ENCODE measurements around the gene SAPCD2.
"Not testable (repeated sequence)": the region's sequence is repeated elsewhere in the genome, so short reads cannot be mapped to it uniquely, and the experiment has no call there.

The SAPCD2 gene

DNA sequence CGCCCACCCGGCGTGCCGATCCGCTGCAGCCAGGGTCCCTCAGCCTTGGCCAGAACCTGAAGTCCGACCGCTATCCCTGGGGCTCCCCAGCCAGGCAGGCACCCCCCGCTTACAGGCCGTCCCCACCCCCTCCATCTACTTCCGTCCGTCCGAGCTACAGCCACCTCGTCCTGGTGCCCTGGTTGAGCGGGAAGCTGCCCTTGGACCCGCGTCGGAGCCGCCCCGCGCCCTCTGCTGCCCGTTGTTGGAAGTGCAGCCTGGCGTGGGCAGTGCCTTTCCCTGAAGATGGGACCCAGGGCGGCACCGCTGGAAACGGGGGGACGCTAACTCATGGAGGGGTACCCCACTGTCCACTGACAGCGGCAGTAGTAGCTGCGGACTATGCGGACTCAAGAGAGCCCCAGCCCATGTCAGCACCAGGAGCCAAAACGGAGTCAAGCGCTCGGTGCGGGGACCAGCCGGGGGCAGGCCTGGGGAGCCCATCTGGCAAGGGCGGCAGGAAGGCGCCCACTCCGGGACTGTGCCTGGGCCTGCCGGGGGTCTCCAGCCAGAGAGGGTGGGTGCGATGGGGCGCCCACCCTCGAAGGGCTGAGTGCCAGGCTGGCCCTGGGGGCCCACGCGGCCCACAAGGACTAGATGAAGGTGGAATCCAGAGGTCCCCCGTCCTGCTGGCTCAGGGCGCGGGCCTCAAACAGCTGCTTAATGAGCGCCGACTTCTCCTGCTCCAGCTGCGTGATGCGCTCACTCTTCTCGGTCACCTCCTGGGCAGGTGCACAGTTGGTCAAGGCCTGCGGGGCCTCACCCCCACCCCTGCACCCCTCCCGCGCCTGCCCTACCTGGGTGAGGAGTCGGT is 6.1 kb downstream of the SAPCD2 start:
- DNase-seq (ENCODE audit: low read depth) = peak; percentile 40

DNA sequence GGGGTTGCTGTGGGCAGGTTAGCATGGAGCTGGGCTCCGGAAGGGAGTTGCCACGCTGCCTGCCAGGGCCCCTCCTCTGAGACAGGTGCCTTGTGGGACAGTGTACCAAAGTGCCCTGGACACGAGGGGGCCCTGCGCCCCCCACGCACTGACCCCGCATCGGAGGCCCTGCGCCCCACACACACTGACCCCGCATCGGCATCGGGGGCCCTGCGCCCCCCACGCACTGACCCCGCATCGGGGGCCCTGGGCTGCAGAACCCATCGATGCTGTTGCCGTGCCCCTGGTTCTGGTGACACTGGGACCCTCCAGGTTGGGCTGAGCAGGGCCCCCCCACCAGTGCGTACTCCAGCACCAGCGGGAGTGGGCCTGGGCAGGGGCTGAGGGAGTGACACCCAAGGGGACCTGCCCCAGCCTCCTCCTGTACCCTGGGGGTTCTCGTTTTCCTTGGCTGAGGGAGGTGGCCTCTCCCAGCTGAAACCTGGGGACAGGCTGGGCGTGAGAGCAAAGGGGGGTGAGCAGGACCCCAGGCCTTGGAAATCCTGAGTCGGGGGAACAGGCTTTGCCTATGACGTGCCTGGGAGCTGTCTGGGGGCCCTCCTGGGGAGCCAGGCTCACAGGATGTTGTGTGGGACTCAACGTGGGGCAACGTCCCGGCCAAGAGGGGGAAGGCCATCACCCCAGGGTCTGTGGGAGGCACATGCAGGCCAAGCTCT is 6.9 kb downstream of the SAPCD2 start:
- no peak for DNase-seq (ENCODE audit: low read depth)

DNA sequence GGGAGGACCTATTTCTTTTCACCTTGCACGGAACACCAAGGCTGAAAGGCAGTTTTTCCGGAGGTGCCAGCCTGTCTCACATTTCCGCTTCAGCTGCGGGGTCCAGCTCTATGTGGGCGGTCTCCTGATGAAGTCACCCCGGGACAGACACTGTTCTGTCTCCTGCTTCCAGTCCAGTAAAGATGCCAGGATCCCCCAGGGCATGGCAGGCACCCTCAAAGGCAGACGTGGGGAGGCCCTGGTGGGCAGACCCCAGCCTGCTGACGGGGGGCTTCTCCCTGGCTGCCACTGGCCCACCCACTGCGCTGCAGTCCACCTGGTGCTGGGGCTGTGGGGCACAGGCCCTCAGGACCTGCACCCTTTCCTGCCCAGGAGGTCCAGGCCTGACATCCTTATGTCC is 7.6 kb downstream of the SAPCD2 start:
- not testable (repeated sequence) for DNase-seq (ENCODE audit: low read depth)

DNA sequence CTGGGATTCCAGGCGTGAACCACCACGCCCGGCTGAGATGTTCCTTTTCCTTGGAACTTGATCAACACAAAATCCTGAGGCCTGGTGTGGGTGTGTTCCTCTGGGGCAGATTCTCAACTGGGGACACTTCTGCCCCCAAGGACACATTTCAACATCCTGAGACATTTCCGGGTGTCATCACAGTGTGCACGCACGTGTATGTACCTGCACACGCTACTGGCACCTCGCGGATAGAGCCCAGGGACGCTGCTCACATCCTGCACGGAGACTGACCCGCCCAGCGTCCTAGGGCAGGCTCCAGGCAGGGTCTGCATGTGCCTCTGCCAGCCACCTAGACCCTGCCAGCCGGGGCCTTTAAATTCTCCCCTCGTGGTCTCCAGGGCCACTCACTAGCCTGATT is 8.0 kb downstream of the SAPCD2 start:
- no peak for DNase-seq (ENCODE audit: low read depth)

DNA sequence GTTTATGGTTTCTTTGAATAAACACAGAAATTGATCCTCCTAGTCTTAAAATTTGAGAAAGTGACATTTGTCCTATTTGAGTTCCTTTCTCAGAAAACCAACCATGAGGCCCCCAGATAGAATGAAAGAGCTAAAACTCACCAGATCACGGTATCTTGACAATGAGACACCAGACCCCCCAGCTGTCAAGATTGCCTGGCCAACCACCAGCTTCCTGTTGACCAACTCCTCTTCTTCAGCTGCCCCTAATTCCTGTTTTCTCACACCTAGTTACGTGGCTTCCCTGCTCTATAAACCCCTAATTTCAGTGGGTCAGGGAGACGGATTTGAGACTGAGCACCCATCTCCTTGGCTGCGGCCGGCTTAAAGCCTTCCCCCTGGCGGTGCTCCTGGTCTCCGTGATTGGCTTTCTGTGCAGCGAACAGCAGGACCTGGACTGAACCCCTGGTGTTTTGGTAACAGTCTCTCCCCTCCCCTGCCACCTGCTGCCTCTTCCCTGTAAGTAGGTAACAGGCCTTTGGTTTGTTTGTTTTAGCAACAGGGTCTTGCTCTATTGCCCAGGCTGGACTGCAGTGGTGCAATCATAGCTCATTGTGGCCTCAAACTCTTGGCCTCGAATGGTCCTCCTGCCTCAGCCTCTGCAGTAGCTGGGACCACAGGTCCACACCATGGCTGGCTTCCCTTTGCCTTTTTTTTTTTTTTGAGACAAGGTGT is 11.7 kb downstream of the SAPCD2 start:
- DNase-seq (ENCODE audit: low read depth) = no peak

DNA sequence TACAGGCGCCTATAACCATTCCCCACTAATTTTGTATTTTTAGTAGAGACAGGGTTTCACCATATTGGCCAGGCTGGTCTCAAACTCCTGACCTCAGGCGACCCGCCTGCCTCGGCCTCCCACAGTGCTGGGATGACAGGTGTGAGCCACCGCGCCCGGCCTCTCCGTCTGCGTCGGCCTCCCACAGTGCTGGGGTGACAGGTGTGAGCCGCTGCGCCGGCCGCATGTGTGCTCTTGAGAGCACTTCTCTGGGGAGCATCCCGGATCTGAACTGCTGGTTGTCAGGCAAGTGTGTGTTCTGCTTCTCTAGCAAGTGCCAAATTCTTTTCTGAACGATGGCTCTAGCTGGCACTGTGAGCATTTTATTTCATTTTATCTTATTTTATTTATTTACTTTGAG is 12.8 kb downstream of the SAPCD2 start:
- DNase-seq (ENCODE audit: low read depth) = no peak

DNA sequence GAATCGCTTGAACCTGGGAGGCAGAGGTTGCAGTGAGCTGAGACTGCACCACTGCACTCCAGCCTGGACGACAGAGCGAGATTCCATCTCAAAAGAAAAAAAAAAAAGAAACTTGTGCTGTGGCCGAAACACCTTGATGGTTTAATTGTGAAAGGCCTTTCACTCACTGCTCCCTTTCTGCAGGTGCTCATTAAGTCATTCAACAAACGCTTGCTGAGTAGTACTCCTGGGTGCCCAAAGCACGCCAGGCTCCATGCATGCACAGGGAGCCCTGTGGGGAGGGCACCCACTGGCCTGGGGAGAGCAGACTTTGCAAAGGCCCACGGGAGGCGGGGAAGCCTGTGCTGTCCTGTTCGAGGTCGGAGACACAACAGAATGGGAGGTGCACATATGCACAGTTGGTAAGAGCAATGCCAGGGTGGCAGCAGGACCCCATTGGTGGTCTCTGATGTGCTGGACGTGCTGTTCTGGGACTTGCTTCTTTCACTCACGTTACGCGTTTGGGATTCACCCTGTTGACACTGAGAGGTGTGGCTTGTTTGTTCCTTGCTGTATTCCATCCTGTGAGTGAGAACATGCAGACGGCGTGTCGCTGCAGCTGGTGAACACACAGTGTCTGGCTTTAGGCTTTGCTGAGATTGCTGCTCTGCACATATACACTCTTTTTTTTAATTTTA is 13.5 kb downstream of the SAPCD2 start:
- no peak for DNase-seq (ENCODE audit: low read depth)

DNA sequence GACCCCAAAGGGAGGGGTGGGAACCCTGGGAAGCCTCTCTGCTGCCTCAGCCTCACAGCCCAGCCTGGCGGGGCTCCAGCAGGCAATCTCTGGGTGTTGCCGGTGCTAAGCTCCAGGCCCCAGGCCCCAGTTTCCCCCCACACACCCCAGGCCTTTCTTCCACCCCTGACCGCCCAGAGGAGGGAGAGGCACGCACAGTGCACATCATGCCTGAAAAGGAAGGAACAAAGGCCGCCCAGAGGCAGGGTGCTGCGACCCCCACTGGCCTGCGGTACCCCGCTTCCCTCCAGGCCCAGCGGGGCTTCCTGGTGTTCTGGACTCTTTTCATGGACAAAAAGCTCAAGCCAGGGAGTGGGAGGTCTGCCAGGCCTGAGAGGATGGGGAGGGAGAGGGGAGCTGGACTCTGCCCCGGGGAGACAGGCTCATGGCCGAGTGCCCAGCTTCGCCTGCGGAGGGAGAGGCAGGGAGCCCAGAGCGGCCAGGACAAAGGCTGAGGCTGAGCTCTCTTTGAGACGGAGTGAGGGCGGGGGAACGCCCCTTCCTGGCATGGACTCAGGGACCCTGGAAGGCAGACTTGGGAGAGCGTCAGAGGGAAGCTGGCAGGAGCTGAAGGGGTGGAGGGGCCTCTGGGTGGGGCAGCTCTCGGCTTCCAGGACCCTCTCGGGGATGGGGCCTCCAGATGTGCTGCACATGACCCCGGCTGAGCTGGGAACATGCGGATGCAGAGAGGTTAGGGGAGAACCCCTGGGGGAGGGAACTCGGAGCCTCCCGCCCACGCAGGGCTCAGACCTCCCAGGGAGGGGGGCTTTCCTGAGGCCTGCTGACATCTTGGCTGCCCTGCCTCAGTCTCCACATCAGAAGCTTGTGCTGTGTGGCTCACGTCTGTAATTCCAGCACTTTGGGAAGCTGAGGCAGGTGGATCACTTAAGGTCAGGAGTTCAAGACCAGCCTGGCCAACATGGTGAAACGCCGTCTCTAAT is 14.7 kb downstream of the SAPCD2 start:
- no peak for DNase-seq (ENCODE audit: low read depth)

DNA sequence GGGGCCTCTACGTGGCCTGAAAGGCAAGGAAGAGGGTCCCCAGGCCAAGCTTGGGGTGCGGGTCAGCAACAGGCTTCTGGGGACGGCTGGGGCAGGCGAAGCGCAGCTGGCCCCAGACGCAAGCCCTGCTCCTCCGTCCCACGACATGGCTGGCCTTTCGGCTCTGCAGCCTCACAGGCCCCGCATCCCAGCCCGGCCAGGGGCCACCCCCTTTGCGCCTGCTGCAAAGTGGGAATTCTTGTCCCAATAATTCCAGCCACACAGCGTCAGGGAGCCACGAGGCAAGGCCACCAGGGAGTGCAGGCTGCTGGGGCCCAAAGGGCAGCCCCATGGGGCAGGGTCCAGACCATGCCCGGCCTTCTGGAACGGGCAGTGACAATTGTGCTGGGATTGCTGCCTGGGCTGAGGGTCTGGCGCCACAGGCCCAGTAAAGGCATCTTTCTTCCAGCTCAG is 15.4 kb downstream of the SAPCD2 start:
- no peak for DNase-seq (ENCODE audit: low read depth)

DNA sequence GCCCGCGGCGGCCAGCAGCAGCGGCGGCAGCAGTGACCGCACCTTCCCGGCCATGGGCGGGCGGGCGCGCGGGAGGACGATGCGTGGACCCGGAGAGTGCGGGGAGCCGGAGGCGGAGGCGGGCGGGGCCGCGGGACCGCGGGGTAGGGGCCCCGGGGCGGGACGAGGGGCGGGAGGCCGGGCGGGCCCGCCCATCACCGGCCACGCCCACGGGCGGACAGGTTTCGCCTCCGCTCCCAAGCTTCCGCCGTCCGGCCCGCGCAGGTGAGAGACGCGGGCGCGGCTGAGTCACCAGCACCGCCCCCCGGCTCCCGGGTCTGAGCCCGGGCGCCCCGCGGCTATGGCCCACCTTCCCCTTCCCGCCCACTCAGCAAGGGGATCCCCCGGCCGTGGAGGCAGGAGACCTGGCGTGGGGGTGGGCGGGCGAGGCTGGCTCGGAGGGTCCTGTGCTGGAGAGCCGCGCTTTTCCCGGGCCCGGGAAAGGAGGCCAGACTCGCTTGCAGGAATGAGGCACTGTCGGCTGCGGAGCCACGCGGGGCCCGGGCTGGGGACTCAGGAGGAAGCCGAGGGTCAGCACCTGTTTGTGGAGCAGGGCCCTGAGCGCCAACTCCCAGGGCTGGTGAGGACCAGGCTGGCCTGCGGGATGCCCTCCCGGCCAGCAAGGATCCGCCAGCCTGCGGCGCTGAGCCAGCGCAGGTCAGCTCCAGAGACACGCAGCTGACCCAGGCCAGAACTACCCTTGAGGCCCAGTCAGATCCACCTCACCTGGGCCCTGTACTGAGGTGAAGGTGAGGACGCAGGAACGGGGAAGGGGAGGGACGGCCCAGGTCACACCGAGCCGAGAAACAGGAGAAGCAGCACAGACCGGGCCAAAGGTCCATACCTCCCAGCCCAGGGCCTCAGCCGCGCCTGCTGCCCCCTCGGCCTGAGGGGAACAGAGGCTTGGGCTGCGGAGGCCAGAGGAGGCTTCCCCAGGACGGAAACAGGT is 16.1 kb downstream of the SAPCD2 start, which contains the start of gene ENTPD2:
Gene ENTPD2 (minus strand): TSS at position 118 of the 988 bp plus-strand sequence. CDS start 64 bp downstream, at position 54.
- DNase-seq (ENCODE audit: low read depth) = no peak

DNA sequence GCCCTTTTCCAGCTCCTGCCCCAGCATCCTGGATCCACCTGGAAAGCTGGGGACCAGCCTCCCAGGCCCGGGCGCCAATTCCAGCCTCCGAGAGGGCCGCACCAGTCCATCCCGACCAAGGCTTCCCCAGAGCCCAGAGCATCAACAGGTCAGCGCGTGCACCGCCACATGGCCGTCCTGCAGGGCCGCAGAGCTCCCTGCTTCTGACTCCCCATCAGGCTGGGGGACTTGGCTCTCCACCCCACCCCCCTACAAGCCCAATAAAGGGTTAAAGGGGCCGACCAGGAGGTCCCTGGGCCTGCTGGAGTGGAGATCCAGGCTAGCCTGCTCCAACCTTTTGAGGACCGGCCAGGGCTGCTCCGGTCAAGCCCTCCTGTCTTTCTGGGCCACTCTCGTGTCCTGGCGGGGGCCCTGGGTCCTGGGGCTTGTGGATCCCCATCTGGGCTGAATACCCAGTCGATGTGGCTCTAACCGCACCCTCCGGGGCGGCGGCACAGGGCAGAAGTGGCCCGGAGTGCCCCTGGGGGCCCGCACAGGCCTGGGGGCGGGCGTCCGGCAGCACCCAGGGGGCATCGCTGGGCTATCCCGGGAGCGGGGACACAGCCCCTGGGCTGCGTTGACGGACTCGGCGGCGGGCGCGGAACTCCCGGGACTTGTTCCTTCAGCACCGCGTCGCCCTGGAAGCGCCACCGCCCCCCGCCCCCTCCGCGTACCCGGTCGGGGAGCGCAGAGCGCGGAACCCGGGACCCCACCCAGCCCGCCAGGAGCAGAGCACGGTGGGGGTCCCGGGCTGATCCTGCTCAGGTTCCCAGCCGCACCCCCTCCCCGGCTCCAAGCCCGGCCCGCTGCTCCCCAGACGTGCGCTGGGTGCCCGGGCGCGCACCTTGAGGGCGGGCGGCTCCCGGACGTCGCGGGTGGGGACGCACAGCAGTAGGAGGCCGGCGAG is 17.1 kb downstream of the SAPCD2 start:
- DNase-seq (ENCODE audit: low read depth) = no peak

DNA sequence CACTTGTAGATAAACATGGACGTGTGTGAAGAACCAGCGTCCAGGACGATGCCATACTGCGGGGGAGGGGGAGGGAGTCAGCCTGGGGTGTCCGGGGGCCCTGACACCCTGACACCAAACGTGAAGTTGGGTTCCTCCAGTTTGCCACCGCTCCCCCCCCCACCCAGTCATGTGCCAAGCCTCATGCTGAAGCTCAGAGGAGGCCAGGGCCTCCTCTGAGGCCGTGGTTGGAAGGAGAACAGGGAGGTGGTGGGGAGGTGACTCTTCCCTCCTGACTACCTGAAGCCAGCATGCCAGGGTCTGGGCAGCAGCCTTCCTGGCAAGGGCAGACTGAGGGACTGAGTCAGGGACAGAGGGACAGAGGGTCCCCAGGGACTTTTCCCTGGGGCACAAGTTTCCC is 18.1 kb downstream of the SAPCD2 start:
- DNase-seq (ENCODE audit: low read depth) = no peak

DNA sequence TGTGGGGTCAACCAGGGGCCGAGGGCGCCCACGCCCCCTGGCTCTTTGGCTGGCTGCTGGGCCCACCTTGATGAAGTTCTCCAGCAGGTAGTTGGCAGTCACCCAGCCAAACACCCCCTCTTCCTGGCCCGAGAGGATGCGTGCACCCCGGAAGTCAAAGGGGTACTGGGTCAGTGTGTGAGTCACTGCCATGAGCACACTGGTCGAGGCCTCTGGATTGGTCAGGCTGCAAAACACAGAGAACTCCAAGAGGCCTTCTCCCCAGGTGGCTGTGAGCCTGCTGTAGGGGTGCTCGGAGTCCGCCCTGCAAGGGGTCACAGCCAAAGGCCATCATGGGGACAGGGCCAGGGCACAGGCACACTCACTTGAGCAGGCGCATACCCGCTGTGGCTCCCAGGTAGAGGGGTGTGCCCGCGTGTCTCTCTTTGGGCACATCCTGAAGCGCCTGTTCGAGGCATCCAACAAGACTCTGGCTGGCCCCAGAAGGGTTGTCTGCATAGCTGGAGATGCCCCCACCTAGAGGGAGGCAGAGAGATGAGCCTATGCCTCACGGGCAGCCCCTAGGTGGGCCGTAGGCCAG is 19.1 kb downstream of the SAPCD2 start:
- DNase-seq (ENCODE audit: low read depth) = no peak

DNA sequence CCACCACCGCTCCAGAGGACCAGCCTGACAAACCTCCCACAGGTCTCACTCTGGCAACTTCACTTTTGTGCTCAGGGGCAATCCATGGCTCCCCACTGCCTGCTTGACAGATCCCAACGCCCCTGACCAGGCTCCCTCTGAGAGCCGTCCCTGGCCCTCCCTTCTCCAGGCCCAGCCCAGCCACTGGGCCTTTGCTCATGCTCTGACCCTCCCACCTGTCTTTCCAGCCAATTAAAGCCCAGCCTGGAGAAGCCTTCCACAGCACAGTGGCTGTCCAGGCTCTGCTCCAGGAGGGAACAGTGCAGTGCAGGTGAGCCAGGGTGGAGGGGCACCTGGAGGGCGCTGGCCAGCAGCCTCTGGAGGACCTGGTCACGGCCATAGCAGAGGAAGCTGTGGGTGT is 19.8 kb downstream of the SAPCD2 start:
- DNase-seq (ENCODE audit: low read depth) = no peak

DNA sequence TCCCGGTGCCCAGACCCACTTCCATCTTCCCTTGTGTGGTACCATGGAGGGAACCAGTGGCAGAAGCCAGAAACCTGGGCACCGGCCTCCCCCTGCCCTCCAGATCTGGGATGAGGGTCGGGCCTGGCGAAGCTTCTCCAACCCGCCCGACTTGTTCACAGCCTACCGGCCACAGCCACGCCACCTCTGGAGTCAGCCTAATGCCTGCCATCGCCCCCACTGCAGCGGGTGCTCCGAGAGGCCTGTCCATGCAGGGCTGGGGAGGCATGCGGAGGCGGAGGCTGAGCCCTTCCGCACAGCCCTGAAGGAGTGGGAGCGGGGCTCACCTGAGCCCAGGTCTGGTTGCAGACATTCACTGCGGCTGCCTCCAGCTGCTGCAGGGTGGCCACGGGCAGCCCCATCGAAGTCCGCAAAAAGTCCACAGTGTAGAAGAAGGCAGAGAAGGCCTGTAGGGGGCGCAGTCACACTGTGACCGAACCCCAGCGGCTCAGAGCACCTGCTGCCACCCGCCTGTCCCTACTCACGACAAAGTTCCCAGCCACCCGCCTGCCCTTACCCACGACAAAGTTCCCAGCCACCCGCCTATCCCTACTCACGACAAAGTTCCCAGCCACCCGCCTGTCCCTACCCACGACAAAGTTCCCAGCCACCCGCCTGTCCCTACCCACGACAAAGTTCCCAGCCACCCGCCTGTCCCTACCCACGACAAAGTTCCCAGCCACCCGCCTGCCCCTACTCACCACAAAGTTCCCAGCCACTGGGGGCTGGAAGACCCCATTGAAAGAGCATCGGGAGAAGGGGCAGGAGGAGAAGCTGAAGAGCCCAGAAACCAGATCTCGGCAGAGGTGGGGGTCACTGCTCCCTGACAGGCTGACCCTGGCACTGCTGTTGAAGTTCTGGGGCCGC is 20.6 kb downstream of the SAPCD2 start:
- no peak for DNase-seq (ENCODE audit: low read depth)

DNA sequence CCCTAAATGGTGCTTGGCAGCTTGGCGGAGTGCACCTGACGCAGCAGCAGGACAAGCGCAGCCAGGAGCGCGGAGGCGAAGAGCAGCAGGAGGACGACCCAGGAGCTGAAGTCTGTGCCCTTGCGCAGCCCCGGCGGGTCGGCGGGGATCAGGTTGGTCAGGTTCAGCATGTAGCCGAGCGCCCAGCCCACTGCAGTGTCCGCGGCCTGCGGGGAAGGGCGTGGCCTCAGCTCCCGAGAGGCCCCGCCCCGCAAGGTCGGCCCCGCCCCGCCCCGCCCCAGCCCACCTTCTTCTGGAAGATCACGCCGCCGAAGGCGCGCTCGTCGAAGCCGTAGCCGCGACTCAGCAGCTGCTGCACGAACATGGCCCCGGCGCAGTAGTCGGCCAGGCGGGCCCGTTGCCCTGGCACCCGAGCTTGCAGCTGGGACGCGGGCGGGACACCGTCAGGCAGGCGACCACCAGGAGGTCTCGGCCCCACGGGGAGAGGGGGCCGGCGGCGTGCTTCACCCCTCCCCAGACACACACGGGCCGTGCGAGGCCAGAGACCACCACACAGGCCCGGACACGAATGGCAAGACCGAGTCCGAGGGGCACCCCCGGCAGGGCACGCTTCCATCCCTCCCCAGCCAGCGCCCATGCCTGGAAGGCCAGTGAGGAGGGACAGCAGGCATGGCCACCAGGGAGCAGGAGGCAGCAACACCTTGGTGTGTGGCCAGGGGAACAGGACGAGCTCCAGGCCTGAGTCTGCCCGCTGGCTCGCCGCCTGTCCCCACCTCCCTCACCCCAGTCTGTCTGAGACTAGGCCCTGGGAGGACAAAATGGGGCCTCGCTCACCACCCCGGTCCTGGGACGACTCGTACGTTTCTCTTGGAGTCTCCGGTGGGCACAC is 21.5 kb downstream of the SAPCD2 start:
- no peak for DNase-seq (ENCODE audit: low read depth)
